Thyroid gland (tissue), 4 donors: Measurements from ENCODE around the gene MUC4.

Experiments used
- CTCF ChIP-seq, 6 experiments: fragments of 200-600 bp in 3 of 6; fragments of 450-650 bp in 3 of 6; sonication (generic) in 3 of 6; IDR thresholded peaks; one replicate each; pipeline ENCODE4 v1.5.1; 2016 to 2019; ENCODE audit warnings: antibody characterized with exemption in 6 of 6, mild to moderate bottlenecking in 2 of 6, inconsistent platforms in 1 of 6, moderate library complexity in 1 of 6
- POLR2A ChIP-seq, 2 donors: fragments of 450-650 bp; IDR thresholded peaks; one replicate each; pipeline ENCODE4 v1.6.1; 2017; ENCODE audit warnings: antibody characterized with exemption in 2 of 2, mild to moderate bottlenecking in 2 of 2, moderate library complexity in 1 of 2

- TF ChIP-seq CTCF (IDR thresholded peaks at IDR 0.05): no peak
- no peak for TF ChIP-seq POLR2A (IDR thresholded peaks at IDR 0.05)
Measured at GRCh38 chr3:195854628-195855294, 43.0 kb upstream of the MUC4 start.
